GM23338 (cell line): Measurements from ENCODE around the gene SPRING1. TPM values are rescaled to one million over a fixed set of nuclear protein-coding genes. Genes with fewer than 3 reads are reported as not detected.

Experiments
- ATAC-seq: fragments of 200-7000 bp; cut with Tn5 transposase; 3 replicates; pipeline ENCODE4 v1.9.1; 2020
- DNase-seq: peaks from one replicate; pipeline ENCODE4 v3.0.0-alpha.2; 2015; ENCODE audit warnings: low spot score
- H2AFZ ChIP-seq: fragments of 200-600 bp; sonication (generic); 2 replicates; pipeline ENCODE4 v1.8.0; 2016; ENCODE audit warnings: antibody characterized with exemption, mild to moderate bottlenecking, moderate library complexity
- H3F3A ChIP-seq: fragments of 200-600 bp; sonication (generic); replicated peaks from 2 replicates; pipeline ENCODE4 v1.8.0; 2017; ENCODE audit warnings: antibody characterized with exemption, mixed run types, low read depth
- H3K27ac ChIP-seq: fragments of 200-600 bp; sonication (generic); 2 replicates; pipeline ENCODE4 v1.6.1; 2016; ENCODE audit warnings: low read depth
- H3K27me3 ChIP-seq: fragments of 200-600 bp; sonication (generic); 2 replicates; pipeline ENCODE4 v1.8.0; 2016; ENCODE audit warnings: mild to moderate bottlenecking, mixed run types, moderate library complexity; ENCODE audit not compliant: insufficient read depth
- H3K36me3 ChIP-seq: fragments of 200-600 bp; sonication (generic); 2 replicates; pipeline ENCODE4 v1.8.0; 2016; ENCODE audit warnings: mild to moderate bottlenecking; ENCODE audit not compliant: insufficient read depth
- H3K4me1 ChIP-seq: fragments of 200-600 bp; sonication (generic); 2 replicates; pipeline ENCODE4 v1.8.0; 2016; ENCODE audit warnings: mild to moderate bottlenecking, moderate library complexity; ENCODE audit not compliant: insufficient read depth
- H3K4me2 ChIP-seq: fragments of 200-600 bp; sonication (generic); 2 replicates; pipeline ENCODE4 v1.7.1; 2017; ENCODE audit warnings: mixed run types
- H3K4me3 ChIP-seq: fragments of 200-600 bp; sonication (generic); 2 replicates; pipeline ENCODE4 v1.6.1; 2016; ENCODE audit warnings: mixed run types
- H3K79me2 ChIP-seq: fragments of 200-600 bp; sonication (generic); replicated peaks from 2 replicates; pipeline ENCODE4 v1.8.0; 2017; ENCODE audit warnings: mild to moderate bottlenecking; ENCODE audit not compliant: insufficient read depth
- H3K9me2 ChIP-seq: fragments of 200-600 bp; sonication (generic); 2 replicates; pipeline ENCODE4 v1.8.0; 2017; ENCODE audit not compliant: insufficient read depth
- H4K20me1 ChIP-seq: fragments of 200-600 bp; sonication (generic); replicated peaks from 2 replicates; pipeline ENCODE4 v1.8.0; 2017; ENCODE audit warnings: mild to moderate bottlenecking; ENCODE audit not compliant: insufficient read depth
- H3K27ac Mint-ChIP-seq: 2 replicates; pipeline ENCODE4 v1.8.0; 2020; ENCODE audit warnings: inconsistent platforms, mild to moderate bottlenecking, moderate library complexity, mixed read lengths
- H3K27me3 Mint-ChIP-seq: 3 replicates; pipeline ENCODE4 v1.8.0; 2022; ENCODE audit warnings: low read depth, mild to moderate bottlenecking, moderate library complexity, mixed read lengths, inconsistent platforms; ENCODE audit not compliant: insufficient read depth, poor library complexity
- H3K36me3 Mint-ChIP-seq: 3 replicates; pipeline ENCODE4 v1.8.0; 2021; ENCODE audit warnings: low read depth, mild to moderate bottlenecking, inconsistent platforms, moderate library complexity, mixed read lengths
- H3K4me1 Mint-ChIP-seq: 3 replicates; pipeline ENCODE4 v1.8.0; 2020; ENCODE audit warnings: mild to moderate bottlenecking, inconsistent platforms, mixed read lengths
- H3K4me3 Mint-ChIP-seq: 3 replicates; pipeline ENCODE4 v1.8.0; 2021; ENCODE audit warnings: moderate library complexity, mild to moderate bottlenecking, inconsistent platforms, mixed read lengths
- H3K9me3 Mint-ChIP-seq: 3 replicates; pipeline ENCODE4 v1.8.0; 2020; ENCODE audit warnings: moderate library complexity, mild to moderate bottlenecking, inconsistent platforms, mixed read lengths
- CTCF ChIP-seq, 2 experiments: fragments of 200-600 bp in 1 of 2; sonication (generic) in 1 of 2; conservative IDR thresholded peaks; 2 replicates each; pipeline versions ENCODE4 v1.5.1 to v1.6.1; 2016 to 2017; ENCODE audit warnings: antibody characterized with exemption in 2 of 2, low read depth in 2 of 2, mild to moderate bottlenecking in 2 of 2, moderate library complexity in 1 of 2
- polyA plus RNA-seq: library from polyadenylated mRNA; unstranded; fragments of >200 nt; fragmentation: Nextera tagmentation; extraction: Ambion mirVana; gene quantifications from 2 replicates; pipeline ENCODE4 v1.2.1, GENCODE V29; 2016
- small RNA-seq: library from RNA; depleted of rRNA; stranded (forward); fragments of <200 nt; gene quantifications from one replicate; pipeline ENCODE3, GENCODE V24; 2014; ENCODE audit warnings: low replicate concordance
- total RNA-seq: library from RNA; depleted of rRNA; stranded (reverse); fragments of >200 nt; shearing (Covaris generic); gene quantifications from 2 replicates; pipeline ENCODE4 v1.2.3, GENCODE V29; 2014; rRNA removed

The SPRING1 gene
- total and polyA plus RNA-seq, 2 experiments from 2014 or later: 8.2 to 57.1 TPM

GRCh38 chr12:116689521-116689920 is 48.3 kb downstream of the SPRING1 start:
- Histone ChIP-seq H3K27me3 (peaks cover 10% of the 10 kb centered on the region), H3K4me1 (peaks cover 18% of the 10 kb centered on the region), H3K27ac (no peak overlapping the region), H4K20me1 (no peaks in the 10 kb centered on the region), H3K4me3 (no peak overlapping the region), H3K79me2 (no peaks in the 10 kb centered on the region), H2AFZ (no peak overlapping the region), H3K9me2 (no peaks in the 10 kb centered on the region), H3K36me3 (no peaks in the 10 kb centered on the region), H3K4me2 (no peak overlapping the region), H3F3A (no peaks in the 10 kb centered on the region)
- DNase-seq: no peak
- no peak for TF ChIP-seq CTCF (conservative IDR thresholded peaks at IDR 0.05; ENCODE audit: low read depth in 2 of 2)
- H3K27me3 Mint-ChIP-seq: peaks cover 20% of the 10 kb centered on the region
- ATAC-seq: no peak
- no peak overlapping the region for H3K27ac Mint-ChIP-seq
- H3K4me1 Mint-ChIP-seq: peaks cover 19% of the 10 kb centered on the region
- no peak overlapping the region for H3K4me3 Mint-ChIP-seq
- no peaks in the 10 kb centered on the region; the same call in 2 of the 3 replicates for H3K36me3 Mint-ChIP-seq
- H3K9me3 Mint-ChIP-seq: peaks cover 4% of the 10 kb centered on the region; the same call in 1 of the 3 replicates

Small RNA genes lying within 50 kb of the gene (small RNA-seq; reads per million reads assigned to genes)
- not detected for gene RNU6-558P

Other genes starting within 250 kb of the SPRING1 start
- gene MAP1LC3B2, start 178.7 kb downstream of the SPRING1 start, total RNA-seq: 0.54 and 1.3 TPM in 2 replicates
- gene MAP1LC3B2, start 178.7 kb downstream of the SPRING1 start, polyA plus RNA-seq: 6.7 and 9.4 TPM in 2 replicates
- 19.7 and 22.9 TPM in 2 replicates for gene RNFT2, start 246 bp upstream of the SPRING1 start, total RNA-seq
- 19.3 and 21.5 TPM in 2 replicates for gene RNFT2, start 246 bp upstream of the SPRING1 start, polyA plus RNA-seq
- 1.0 and 1.9 TPM in 2 replicates for gene HRK, start 143.4 kb upstream of the SPRING1 start, total RNA-seq
- gene HRK, start 143.4 kb upstream of the SPRING1 start, polyA plus RNA-seq: 1.7 and 1.9 TPM in 2 replicates
- gene FBXW8, start 172.9 kb upstream of the SPRING1 start, total RNA-seq: 12.9 and 13.9 TPM in 2 replicates
- 4.6 and 4.7 TPM in 2 replicates for gene FBXW8, start 172.9 kb upstream of the SPRING1 start, polyA plus RNA-seq